Activated B cell treated with CpG ODN at 0.5 μM for 24 hours (primary cell): ENCODE measurements around the gene TRAPPC11. TPM values are rescaled to one million over a fixed set of nuclear protein-coding genes. Genes with fewer than 3 reads are reported as not detected.

Experiments
- ATAC-seq: fragments of 200-7000 bp; cut with Tn5 transposase; one replicate; pipeline ENCODE4 v1.10.0; 2021; ENCODE audit warnings: low read depth, mild to moderate bottlenecking, moderate library complexity
- CTCF ChIA-PET: fragments of 350-600 bp; sonication (Branson Sonifier 250); formaldehyde crosslinking; loops from one replicate; lab custom pipeline; 2021; ENCODE audit warnings: antibody characterized with exemption; lab: Charles Lee
- POLR2A ChIA-PET: fragments of 350-600 bp; sonication (Branson Sonifier 250); formaldehyde crosslinking; loops from one replicate; lab custom pipeline; 2021; ENCODE audit warnings: antibody characterized with exemption; lab: Charles Lee
- DNase-seq: peaks from one replicate; pipeline ENCODE4 v3.0.0; 2022
- H3K27ac Mint-ChIP-seq: one replicate; pipeline ENCODE4 v1.8.0; 2020; ENCODE audit warnings: mixed read lengths
- H3K27me3 Mint-ChIP-seq: one replicate; pipeline ENCODE4 v1.8.0; 2021; ENCODE audit warnings: mixed read lengths
- H3K36me3 Mint-ChIP-seq: one replicate; pipeline ENCODE4 v1.8.0; 2021; ENCODE audit warnings: low read depth, mixed read lengths
- H3K4me1 Mint-ChIP-seq: one replicate; pipeline ENCODE4 v1.8.0; 2021; ENCODE audit warnings: mixed read lengths
- H3K4me3 Mint-ChIP-seq: one replicate; pipeline ENCODE4 v1.8.0; 2020; ENCODE audit warnings: mild to moderate bottlenecking, mixed read lengths
- H3K9me3 Mint-ChIP-seq: one replicate; pipeline ENCODE4 v1.8.0; 2020; ENCODE audit warnings: mixed read lengths
- intact Hi-C: fragments of 100-400 bp; cut with micrococcal nuclease; formaldehyde crosslinking; loops from one replicate; pipeline ENCODE4 v1.15.1; 2024
- total RNA-seq: library from RNA; stranded (reverse); gene quantifications from 2 replicates; pipeline ENCODE4 v1.2.3, GENCODE V29; 2022
- TF ChIP-seq, protein P1 (sequence below): fragments of 200-600 bp; IDR thresholded peaks from one replicate; pipeline ENCODE4 v1.8.0; 2022; ENCODE audit warnings: antibody characterized with exemption, mild to moderate bottlenecking

TRAPPC11 gene
- total RNA-seq, 1 donor from 2014 or later, result 45.2 TPM

DNA sequence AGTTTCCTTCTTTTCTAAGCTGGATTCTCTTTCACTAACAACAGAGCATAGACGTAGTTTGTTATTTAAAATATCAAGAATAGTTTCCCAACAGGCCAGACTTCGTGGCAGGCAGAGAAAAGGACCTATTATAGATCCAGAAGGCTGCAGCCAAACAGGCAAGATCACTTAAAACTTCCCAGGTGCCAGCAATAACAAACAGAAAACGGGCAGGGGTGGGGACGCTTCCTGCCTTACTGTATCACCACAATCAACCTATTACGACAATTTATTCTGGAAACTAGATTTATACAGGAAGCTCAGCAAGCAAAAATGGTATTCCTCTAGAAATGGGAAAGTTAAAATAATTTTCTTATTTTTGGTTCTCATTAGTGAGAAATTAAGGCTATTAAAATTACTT is 22.2 kb upstream of the TRAPPC11 start:
- Mint-ChIP-seq H3K27me3 (peaks cover 5% of the 10 kb centered on the region), H3K36me3 (peaks cover 6% of the 10 kb centered on the region), H3K4me3 (no peak overlapping the region), H3K27ac (no peak overlapping the region), H3K4me1 (no peaks in the 10 kb centered on the region), H3K9me3 (no peaks in the 10 kb centered on the region)
- TF ChIP-seq, protein P1, sequence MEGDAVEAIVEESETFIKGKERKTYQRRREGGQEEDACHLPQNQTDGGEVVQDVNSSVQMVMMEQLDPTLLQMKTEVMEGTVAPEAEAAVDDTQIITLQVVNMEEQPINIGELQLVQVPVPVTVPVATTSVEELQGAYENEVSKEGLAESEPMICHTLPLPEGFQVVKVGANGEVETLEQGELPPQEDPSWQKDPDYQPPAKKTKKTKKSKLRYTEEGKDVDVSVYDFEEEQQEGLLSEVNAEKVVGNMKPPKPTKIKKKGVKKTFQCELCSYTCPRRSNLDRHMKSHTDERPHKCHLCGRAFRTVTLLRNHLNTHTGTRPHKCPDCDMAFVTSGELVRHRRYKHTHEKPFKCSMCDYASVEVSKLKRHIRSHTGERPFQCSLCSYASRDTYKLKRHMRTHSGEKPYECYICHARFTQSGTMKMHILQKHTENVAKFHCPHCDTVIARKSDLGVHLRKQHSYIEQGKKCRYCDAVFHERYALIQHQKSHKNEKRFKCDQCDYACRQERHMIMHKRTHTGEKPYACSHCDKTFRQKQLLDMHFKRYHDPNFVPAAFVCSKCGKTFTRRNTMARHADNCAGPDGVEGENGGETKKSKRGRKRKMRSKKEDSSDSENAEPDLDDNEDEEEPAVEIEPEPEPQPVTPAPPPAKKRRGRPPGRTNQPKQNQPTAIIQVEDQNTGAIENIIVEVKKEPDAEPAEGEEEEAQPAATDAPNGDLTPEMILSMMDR, result no peak
- intact Hi-C loops, result no loop called here
- POLR2A ChIA-PET, result no interaction called here
- CTCF ChIA-PET, result no interaction called here
- no peak for ATAC-seq
- no peak for DNase-seq

DNA sequence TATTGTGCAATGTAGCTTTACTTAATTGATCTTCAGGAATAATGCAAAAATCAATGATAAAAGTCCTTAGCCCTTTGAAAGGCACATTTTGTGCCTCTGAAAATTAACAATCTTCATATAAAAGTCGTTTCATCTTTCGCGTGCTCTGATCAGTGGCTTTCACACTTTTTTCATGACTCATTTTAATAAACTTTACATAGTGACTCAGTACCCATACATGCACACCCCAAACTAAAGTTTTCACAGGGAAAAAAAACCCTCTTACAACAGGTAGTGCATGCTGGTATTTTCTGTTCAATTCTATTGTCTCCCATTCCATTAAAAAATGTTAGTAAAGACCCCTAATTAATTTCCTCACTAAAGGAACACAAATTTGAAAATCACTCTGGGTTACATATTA is 21.6 kb upstream of the TRAPPC11 start:
- Mint-ChIP-seq H3K36me3 (peaks cover 8% of the 10 kb centered on the region), H3K4me1 (no peaks in the 10 kb centered on the region), H3K9me3 (no peaks in the 10 kb centered on the region), H3K4me3 (no peak overlapping the region), H3K27me3 (peaks cover 3% of the 10 kb centered on the region), H3K27ac (no peak overlapping the region)
- intact Hi-C loops, result no loop called here
- ATAC-seq (no peak), DNase-seq (no peak)
- CTCF ChIA-PET, result no interaction called here
- TF ChIP-seq, protein P1, result no peak
- POLR2A ChIA-PET, result no interaction called here

DNA sequence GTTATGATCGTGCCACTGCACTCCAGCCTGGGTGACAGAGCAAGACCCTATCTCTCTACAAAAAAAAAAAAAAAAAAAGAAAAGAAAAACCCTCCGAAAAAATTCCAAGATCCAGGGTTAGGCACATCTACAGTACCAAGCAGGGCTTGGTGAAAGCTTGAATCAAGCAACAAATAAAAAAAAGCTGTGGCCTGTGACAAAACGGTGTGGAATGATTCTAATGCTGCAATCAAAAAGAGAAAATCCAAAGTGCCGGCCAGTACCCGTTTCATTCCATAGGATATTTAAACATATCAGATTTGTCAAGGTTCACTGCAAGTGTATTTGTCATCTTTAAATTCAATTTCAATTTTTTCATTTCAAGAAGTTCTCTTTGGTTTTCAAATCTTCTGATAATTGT is 20.7 kb upstream of the TRAPPC11 start:
- H3K27me3 Mint-ChIP-seq, result no peaks in the 10 kb centered on the region

DNA sequence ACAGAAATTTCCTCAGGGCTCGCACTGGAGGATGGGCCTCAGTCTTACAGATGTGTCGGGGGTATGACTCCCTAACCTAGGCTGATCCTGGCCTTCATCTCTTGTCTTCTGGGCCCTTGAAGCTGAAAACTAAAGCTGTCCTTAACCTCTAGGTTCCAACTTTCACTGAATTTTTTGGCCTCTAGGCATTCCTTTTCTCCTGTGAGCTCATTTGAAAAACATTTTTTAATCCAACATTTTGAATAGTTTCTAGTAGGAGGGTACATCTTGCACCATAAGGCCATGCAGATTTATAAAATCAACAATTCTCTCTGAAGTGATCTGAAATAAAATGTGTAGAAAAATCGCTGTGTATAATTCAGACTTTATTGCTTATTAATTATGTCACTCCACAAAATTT is 19.8 kb upstream of the TRAPPC11 start:
- DNase-seq (no peak), ATAC-seq (no peak)
- Mint-ChIP-seq H3K4me1 (no peaks in the 10 kb centered on the region), H3K4me3 (no peak overlapping the region), H3K9me3 (no peaks in the 10 kb centered on the region), H3K36me3 (peaks cover 17% of the 10 kb centered on the region), H3K27ac (no peak overlapping the region), H3K27me3 (no peaks in the 10 kb centered on the region)
- TF ChIP-seq, protein P1, result no peak
- intact Hi-C loops, result no loop called here
- CTCF ChIA-PET, result no interaction called here
- POLR2A ChIA-PET, result no interaction called here

More for the DNA sequence above, 20.7 kb upstream of the TRAPPC11 start:
- ChIA-PET POLR2A (no interaction called here), CTCF (no interaction called here)
- DNase-seq (no peak), ATAC-seq (no peak)
- no peaks in the 10 kb centered on the region for H3K4me1 Mint-ChIP-seq
- H3K36me3 Mint-ChIP-seq, result peaks cover 10% of the 10 kb centered on the region
- H3K4me3 Mint-ChIP-seq, result no peak overlapping the region
- H3K9me3 Mint-ChIP-seq, result no peaks in the 10 kb centered on the region
- intact Hi-C loops, result no loop called here
- TF ChIP-seq, protein P1, result no peak
- no peak overlapping the region for H3K27ac Mint-ChIP-seq

DNA sequence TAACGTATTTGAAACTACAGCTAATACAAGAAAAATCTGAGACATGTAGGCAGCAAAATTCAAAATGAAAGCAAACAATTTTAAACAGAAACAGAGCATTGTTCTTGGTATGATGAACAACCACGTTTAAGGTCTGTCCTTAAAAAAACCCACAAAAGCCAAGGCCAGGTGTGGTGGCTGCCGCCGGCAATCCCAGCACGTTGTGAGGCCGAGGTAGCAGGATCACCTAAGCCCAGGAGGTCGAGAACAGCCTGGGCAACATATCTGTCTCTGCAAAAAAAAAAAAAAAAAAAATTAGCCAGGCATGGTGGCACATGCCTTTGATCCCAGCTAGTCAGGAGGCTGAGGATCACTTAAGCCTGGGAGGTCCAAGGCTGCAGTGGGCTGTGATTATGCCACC is 13.8 kb upstream of the TRAPPC11 start:
- ATAC-seq (no peak), DNase-seq (no peak)
- POLR2A ChIA-PET, result no interaction called here
- H3K4me3 Mint-ChIP-seq, result no peak overlapping the region
- no peak overlapping the region for H3K27ac Mint-ChIP-seq
- H3K36me3 Mint-ChIP-seq, result peaks cover 55% of the 10 kb centered on the region
- TF ChIP-seq, protein P1, result no peak
- intact Hi-C loops, result no loop called here
- H3K4me1 Mint-ChIP-seq, result no peaks in the 10 kb centered on the region
- CTCF ChIA-PET, result no interaction called here
- H3K27me3 Mint-ChIP-seq, result no peaks in the 10 kb centered on the region
- no peaks in the 10 kb centered on the region for H3K9me3 Mint-ChIP-seq
